ENCODE measurements around the gene IPO13.

Gene IPO13

DNA sequence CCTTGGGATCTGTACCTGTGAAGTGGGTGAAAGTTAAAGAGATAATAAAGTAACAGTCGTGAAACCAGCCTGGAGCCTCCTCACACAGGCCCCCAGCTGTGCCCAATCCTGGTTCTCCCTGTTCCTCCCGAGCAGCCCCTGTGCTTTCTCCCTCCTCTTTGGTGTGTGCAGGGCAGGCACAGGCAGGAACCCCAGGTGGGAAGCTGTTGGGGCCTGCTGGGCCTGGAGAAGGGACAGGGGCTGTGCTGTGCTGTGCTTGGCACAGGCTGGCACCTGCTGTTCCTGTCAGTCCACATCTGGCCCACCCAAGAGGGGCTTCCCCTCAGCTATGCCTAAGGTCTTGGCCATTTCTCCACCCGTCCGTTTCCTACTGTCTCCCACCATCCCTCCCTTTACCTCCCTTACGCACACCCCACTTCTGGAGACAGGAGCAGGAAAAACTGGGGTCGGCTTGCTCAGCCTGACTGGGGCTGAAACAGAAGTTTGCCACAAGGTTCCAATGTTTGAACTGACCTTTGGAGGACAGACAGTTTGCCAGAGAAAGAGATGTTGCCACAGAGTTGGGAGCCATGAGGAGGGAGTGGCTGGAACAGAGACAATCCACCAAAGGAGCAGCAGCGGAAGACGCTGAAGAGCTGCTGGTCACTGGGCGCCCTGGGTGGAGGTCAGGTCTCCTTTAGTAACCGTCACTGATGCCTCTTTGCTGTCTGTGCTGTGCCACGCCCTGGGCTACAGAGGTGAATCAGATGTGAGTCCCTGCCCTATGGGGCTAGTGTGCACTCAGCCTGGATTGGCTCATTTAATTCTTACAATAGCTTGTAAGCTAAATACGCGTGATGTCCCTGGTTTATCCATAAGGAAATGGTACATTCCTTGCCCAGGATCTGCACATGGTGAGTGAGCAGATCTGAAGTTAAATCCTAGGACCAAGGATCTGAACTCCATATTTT, 31.9 kb upstream of the IPO13 start:
- TF ChIP-seq, protein P1, sequence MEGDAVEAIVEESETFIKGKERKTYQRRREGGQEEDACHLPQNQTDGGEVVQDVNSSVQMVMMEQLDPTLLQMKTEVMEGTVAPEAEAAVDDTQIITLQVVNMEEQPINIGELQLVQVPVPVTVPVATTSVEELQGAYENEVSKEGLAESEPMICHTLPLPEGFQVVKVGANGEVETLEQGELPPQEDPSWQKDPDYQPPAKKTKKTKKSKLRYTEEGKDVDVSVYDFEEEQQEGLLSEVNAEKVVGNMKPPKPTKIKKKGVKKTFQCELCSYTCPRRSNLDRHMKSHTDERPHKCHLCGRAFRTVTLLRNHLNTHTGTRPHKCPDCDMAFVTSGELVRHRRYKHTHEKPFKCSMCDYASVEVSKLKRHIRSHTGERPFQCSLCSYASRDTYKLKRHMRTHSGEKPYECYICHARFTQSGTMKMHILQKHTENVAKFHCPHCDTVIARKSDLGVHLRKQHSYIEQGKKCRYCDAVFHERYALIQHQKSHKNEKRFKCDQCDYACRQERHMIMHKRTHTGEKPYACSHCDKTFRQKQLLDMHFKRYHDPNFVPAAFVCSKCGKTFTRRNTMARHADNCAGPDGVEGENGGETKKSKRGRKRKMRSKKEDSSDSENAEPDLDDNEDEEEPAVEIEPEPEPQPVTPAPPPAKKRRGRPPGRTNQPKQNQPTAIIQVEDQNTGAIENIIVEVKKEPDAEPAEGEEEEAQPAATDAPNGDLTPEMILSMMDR (IDR thresholded peaks at IDR 0.05) = no peak
- Histone ChIP-seq H3K27me3 (ENCODE audit: control insufficient read depth, insufficient read depth, low read length) (no peaks in the 10 kb centered on the region), H3K36me3 (ENCODE audit: control insufficient read depth, insufficient read depth, low read length) (no peaks in the 10 kb centered on the region), H3K4me3 (ENCODE audit: low read depth, low read length) (no peak overlapping the region), H3K27ac (no peak overlapping the region), H3K9me3 (ENCODE audit: control insufficient read depth, low read length) (no peaks in the 10 kb centered on the region), H3K79me2 (no peaks in the 10 kb centered on the region), H3K4me2 (ENCODE audit: low read length) (no peak overlapping the region), H3K4me1 (no peaks in the 10 kb centered on the region), H3K9ac (no peak overlapping the region), H2AFZ (no peak overlapping the region)

DNA sequence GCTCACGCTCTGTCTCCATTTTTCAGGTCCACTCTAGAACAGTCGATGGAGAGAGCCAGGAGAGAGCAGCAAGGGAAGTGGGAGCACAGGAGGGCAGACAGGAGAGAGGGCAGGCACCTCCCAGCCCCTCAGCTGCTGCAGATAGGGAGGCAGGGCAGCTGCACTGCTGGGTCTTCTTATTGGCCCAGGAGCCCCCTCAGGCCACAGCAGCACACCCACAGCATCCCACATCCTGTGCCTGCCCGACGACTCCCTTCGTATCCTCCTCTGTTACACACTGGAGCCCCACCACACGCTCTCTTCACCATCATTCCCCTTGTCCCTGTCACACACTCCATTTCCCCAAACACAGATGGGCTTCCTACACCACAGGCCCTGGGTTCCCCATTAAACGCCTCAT, 26.8 kb upstream of the IPO13 start:
- no peaks in the 10 kb centered on the region for H3K9me3 ChIP-seq (ENCODE audit: control insufficient read depth, low read length)
- TF ChIP-seq, protein P1 (IDR thresholded peaks at IDR 0.05) = no peak
- H3K27me3 ChIP-seq (ENCODE audit: control insufficient read depth, insufficient read depth, low read length) = no peaks in the 10 kb centered on the region
- H3K36me3 ChIP-seq (ENCODE audit: control insufficient read depth, insufficient read depth, low read length) = no peaks in the 10 kb centered on the region
- no peak overlapping the region for H3K27ac ChIP-seq
- no peak overlapping the region for H3K4me3 ChIP-seq (ENCODE audit: low read depth, low read length)
- no peak overlapping the region for H3K9ac ChIP-seq
- no peak overlapping the region for H3K4me2 ChIP-seq (ENCODE audit: low read length)
- H3K4me1 ChIP-seq = no peaks in the 10 kb centered on the region
- H3K79me2 ChIP-seq = no peaks in the 10 kb centered on the region
- no peak overlapping the region for H2AFZ ChIP-seq

DNA sequence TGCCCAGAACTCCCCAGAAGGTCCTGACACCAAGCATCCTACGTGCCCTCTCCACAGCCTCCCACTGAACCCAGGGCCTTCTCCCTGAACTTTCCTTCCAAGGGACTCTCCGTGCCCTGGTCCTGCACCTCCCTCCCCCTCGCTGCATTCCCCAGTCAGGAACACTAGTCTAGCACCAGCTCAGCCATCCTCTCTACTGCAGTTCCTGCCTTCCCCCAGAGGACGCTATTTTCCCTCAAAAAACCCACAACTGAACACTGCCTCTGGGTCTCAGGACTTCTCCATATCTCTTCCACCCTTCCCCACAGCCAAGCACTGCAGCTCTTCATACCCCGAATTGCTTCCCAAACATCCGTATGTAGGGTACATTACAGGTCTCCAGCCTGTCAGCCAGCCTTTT, 25.7 kb upstream of the IPO13 start:
- Histone ChIP-seq H3K27ac (no peak overlapping the region), H3K36me3 (ENCODE audit: control insufficient read depth, insufficient read depth, low read length) (no peaks in the 10 kb centered on the region), H3K4me2 (ENCODE audit: low read length) (no peak overlapping the region)

DNA sequence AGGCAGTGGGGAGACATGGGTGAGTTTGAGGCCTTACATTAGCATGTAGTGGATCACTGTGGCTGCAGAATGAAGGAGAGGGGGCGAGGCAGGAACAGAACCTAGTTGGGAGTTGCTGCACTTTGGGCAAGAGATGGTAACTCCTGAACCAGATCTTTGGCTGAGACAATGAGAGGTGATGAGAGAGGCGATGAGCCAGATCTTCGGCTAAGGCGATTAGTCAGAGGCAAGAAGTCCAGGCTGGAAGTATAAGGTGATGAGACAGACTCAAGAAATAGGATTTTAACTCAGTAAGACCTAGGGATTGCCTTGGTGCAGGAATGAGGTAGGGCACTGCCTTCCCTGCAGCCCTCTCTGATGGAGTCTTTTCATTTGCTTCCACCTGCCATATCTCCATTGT, 22.2 kb upstream of the IPO13 start:
- H3K4me3 ChIP-seq (ENCODE audit: low read depth, low read length) = no peak overlapping the region
- no peaks in the 10 kb centered on the region for H3K36me3 ChIP-seq (ENCODE audit: control insufficient read depth, insufficient read depth, low read length)
- H3K27ac ChIP-seq = no peak overlapping the region
- H2AFZ ChIP-seq = no peak overlapping the region
- no peaks in the 10 kb centered on the region for H3K79me2 ChIP-seq
- no peaks in the 10 kb centered on the region for H3K4me1 ChIP-seq
- TF ChIP-seq, protein P1 (IDR thresholded peaks at IDR 0.05) = no peak
- H3K9me3 ChIP-seq (ENCODE audit: control insufficient read depth, low read length) = no peaks in the 10 kb centered on the region
- no peak overlapping the region for H3K4me2 ChIP-seq (ENCODE audit: low read length)
- H3K27me3 ChIP-seq (ENCODE audit: control insufficient read depth, insufficient read depth, low read length) = no peaks in the 10 kb centered on the region
- no peak overlapping the region for H3K9ac ChIP-seq

More for the DNA sequence above, 25.7 kb upstream of the IPO13 start:
- Histone ChIP-seq H3K9me3 (ENCODE audit: control insufficient read depth, low read length) (no peaks in the 10 kb centered on the region), H3K4me1 (no peaks in the 10 kb centered on the region), H3K27me3 (ENCODE audit: control insufficient read depth, insufficient read depth, low read length) (no peaks in the 10 kb centered on the region), H3K9ac (no peak overlapping the region), H3K79me2 (no peaks in the 10 kb centered on the region), H2AFZ (no peak overlapping the region), H3K4me3 (ENCODE audit: low read depth, low read length) (no peak overlapping the region)
- TF ChIP-seq, protein P1 (IDR thresholded peaks at IDR 0.05) = no peak

DNA sequence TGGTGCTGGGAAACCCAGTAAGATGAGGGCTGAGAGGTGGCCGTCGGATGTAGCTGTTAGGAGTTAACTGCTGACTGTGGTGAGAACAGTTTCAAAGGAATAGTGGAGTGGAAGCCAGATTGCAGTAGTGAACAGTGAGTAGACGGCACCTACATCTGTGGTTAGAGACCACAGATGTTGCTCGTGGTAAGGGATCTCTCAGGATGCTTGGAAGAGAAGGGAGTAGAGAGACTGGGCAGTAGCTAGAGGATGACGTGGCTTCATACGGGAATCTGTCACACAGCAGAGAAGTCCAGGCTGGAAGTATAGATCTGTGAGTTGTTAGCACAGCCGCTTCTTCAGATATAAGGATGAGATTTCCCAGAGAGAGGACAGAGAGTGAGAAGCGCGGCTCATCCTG, 20.9 kb upstream of the IPO13 start:
- no peaks in the 10 kb centered on the region for H3K79me2 ChIP-seq
- H2AFZ ChIP-seq = no peak overlapping the region
- no peak overlapping the region for H3K4me2 ChIP-seq (ENCODE audit: low read length)
- no peak overlapping the region for H3K9ac ChIP-seq
- no peaks in the 10 kb centered on the region for H3K9me3 ChIP-seq (ENCODE audit: control insufficient read depth, low read length)
- TF ChIP-seq, protein P1 (IDR thresholded peaks at IDR 0.05) = no peak
- no peak overlapping the region for H3K4me3 ChIP-seq (ENCODE audit: low read depth, low read length)
- no peak overlapping the region for H3K27ac ChIP-seq
- no peaks in the 10 kb centered on the region for H3K36me3 ChIP-seq (ENCODE audit: control insufficient read depth, insufficient read depth, low read length)
- H3K27me3 ChIP-seq (ENCODE audit: control insufficient read depth, insufficient read depth, low read length) = no peaks in the 10 kb centered on the region
- H3K4me1 ChIP-seq = no peaks in the 10 kb centered on the region

All from parathyroid adenoma (tissue), 2 donors.